H1 (cell line): ENCODE measurements around the gene DUSP18. TPM values are rescaled to one million over a fixed set of nuclear protein-coding genes. Genes with fewer than 3 reads are reported as not detected.

Experiments used
- CTCF ChIA-PET: fragments of 300-600 bp; sonication (Branson Sonifier 250); formaldehyde crosslinking; loops from one replicate; lab custom pipeline; 2021; ENCODE audit not compliant: partially characterized antibody; lab: Charles Lee
- POLR2A ChIA-PET: fragments of 300-600 bp; sonication (Branson Sonifier 250); formaldehyde crosslinking; loops from one replicate; lab custom pipeline; 2021; ENCODE audit warnings: inconsistent platforms; ENCODE audit not compliant: partially characterized antibody; lab: Charles Lee
- DNase-seq, 2 experiments: peaks; one replicate each; pipeline versions ENCODE4 v3.0.0 to v3.0.0-alpha.2; 2010 to 2022; ENCODE audit warnings: low spot score in 2 of 2, low read depth in 1 of 2, mixed read lengths in 1 of 2
- FAIRE-seq: peaks from 2 replicates; lab custom pipeline; 2011; peaks lifted over from hg19 to GRCh38; lab: Jason Lieb, UNC
- H2AFZ ChIP-seq: 2 replicates; pipeline ENCODE4 v1.8.1; 2012; ENCODE audit warnings: low read length, inconsistent platforms
- H2AK5ac ChIP-seq: 2 replicates; pipeline ENCODE4 v1.6.1; 2013; ENCODE audit warnings: low read depth, low read length
- H2BK120ac ChIP-seq: replicated peaks from 2 replicates; pipeline ENCODE3; 2013; ENCODE audit warnings: low read depth, low read length, inconsistent platforms
- H2BK12ac ChIP-seq: 2 replicates; pipeline ENCODE4 v1.6.1; 2013; ENCODE audit warnings: low read depth, low read length
- H2BK15ac ChIP-seq: 2 replicates; pipeline ENCODE4 v1.6.1; 2013; ENCODE audit warnings: low read length
- H2BK20ac ChIP-seq: 2 replicates; pipeline ENCODE4 v1.6.1; 2013; ENCODE audit warnings: low read length
- H2BK5ac ChIP-seq: 2 replicates; pipeline ENCODE4 v1.6.1; 2013; ENCODE audit warnings: low read depth, low read length
- H3K14ac ChIP-seq: 2 replicates; pipeline ENCODE4 v1.6.1; 2013; ENCODE audit warnings: inconsistent platforms; ENCODE audit not compliant: insufficient read length
- H3K18ac ChIP-seq: 2 replicates; pipeline ENCODE4 v1.6.1; 2013; ENCODE audit warnings: low read length; ENCODE audit errors: extremely low read depth
- H3K23ac ChIP-seq: 2 replicates; pipeline ENCODE4 v1.6.1; 2013; ENCODE audit warnings: inconsistent platforms; ENCODE audit not compliant: insufficient read length
- H3K23me2 ChIP-seq: 2 replicates; pipeline ENCODE4 v1.6.1; 2013; ENCODE audit warnings: low read depth, low read length
- H3K27ac ChIP-seq: 2 replicates; pipeline ENCODE4 v1.6.1; 2011; ENCODE audit warnings: low read depth, low read length, inconsistent platforms
- H3K27me3 ChIP-seq, 4 experiments: replicated peaks in 1 of 4; 1 replicate in 1 of 4; 2 replicates in 3 of 4; pipeline versions ENCODE4 v1.6.1 to v1.8.1; 2011 to 2013; ENCODE audit warnings: low read length in 3 of 4, mild to moderate bottlenecking in 3 of 4, inconsistent platforms in 2 of 4, mixed read lengths in 2 of 4, moderate library complexity in 1 of 4; ENCODE audit not compliant: control insufficient read depth in 3 of 4, insufficient read depth in 3 of 4; ENCODE audit errors: extremely low read depth in 1 of 4
- H3K36me3 ChIP-seq, 4 experiments: 2 replicates each; pipeline versions ENCODE4 v1.6.1 to v1.8.1; 2011 to 2013; ENCODE audit warnings: mild to moderate bottlenecking in 4 of 4, low read length in 3 of 4, moderate library complexity in 2 of 4, control low read depth in 1 of 4, inconsistent platforms in 1 of 4; ENCODE audit not compliant: insufficient read depth in 4 of 4, control insufficient read depth in 2 of 4
- H3K4ac ChIP-seq: replicated peaks from 2 replicates; pipeline ENCODE3; 2013; ENCODE audit warnings: low read length, low read depth, mixed read lengths, inconsistent platforms; ENCODE audit not compliant: insufficient read length
- H3K4me1 ChIP-seq, 4 experiments: replicated peaks in 1 of 4; 1 replicate in 1 of 4; 2 replicates in 3 of 4; pipeline versions ENCODE4 v1.6.1 to v1.8.1; 2011 to 2013; ENCODE audit warnings: low read length in 3 of 4, inconsistent platforms in 2 of 4, mixed read lengths in 1 of 4; ENCODE audit not compliant: insufficient read depth in 4 of 4, control insufficient read depth in 3 of 4
- H3K4me2 ChIP-seq, 2 experiments: 2 replicates each; pipeline versions ENCODE4 v1.6.1 to v1.8.1; 2011 to 2013; ENCODE audit warnings: low read depth in 2 of 2, low read length in 2 of 2, control low read depth in 1 of 2, inconsistent platforms in 1 of 2, mild to moderate bottlenecking in 1 of 2; ENCODE audit not compliant: insufficient read depth in 1 of 2
- H3K4me3 ChIP-seq, 4 experiments: fragments of 200-600, 300-600 bp in 1 of 4; sonication (generic), shearing (Covaris generic), sonication (Bioruptor Twin) in 1 of 4; 2 replicates each; pipeline versions ENCODE4 v1.5.1 to v1.8.1; 2011 to 2016; ENCODE audit warnings: low read length in 4 of 4, low read depth in 3 of 4, control low read depth in 2 of 4, inconsistent platforms in 2 of 4, mild to moderate bottlenecking in 2 of 4, mixed read lengths in 1 of 4, moderate library complexity in 1 of 4; ENCODE audit not compliant: insufficient read depth in 2 of 4; ENCODE audit errors: extremely low read depth in 1 of 4
- H3K56ac ChIP-seq: replicated peaks from 2 replicates; pipeline ENCODE3; 2013; ENCODE audit warnings: low read depth, mild to moderate bottlenecking, mixed read lengths, low read length, inconsistent platforms; ENCODE audit not compliant: insufficient read length
- H3K79me1 ChIP-seq: 2 replicates; pipeline ENCODE4 v1.6.1; 2013; ENCODE audit warnings: low read depth, low read length, control low read depth
- H3K79me2 ChIP-seq, 2 experiments: 2 replicates each; pipeline versions ENCODE4 v1.6.1 to v1.8.1; 2012 to 2013; ENCODE audit warnings: low read length in 2 of 2, mild to moderate bottlenecking in 2 of 2, inconsistent platforms in 1 of 2; ENCODE audit not compliant: insufficient read depth in 2 of 2, control insufficient read depth in 1 of 2
- H3K9ac ChIP-seq, 4 experiments: replicated peaks in 1 of 4; 1 replicate in 1 of 4; 2 replicates in 3 of 4; pipeline versions ENCODE4 v1.6.1 to v1.8.1; 2011 to 2013; ENCODE audit warnings: low read depth in 3 of 4, low read length in 3 of 4, control low read depth in 2 of 4, mild to moderate bottlenecking in 2 of 4, moderate library complexity in 2 of 4, inconsistent platforms in 1 of 4; ENCODE audit errors: extremely low read depth in 1 of 4
- H3K9me3 ChIP-seq, 2 experiments: 2 replicates each; pipeline versions ENCODE4 v1.6.1 to v1.8.1; 2012 to 2013; ENCODE audit warnings: mild to moderate bottlenecking in 2 of 2, moderate library complexity in 2 of 2, control low read depth in 1 of 2, inconsistent platforms in 1 of 2, low read depth in 1 of 2, low read length in 1 of 2, mixed read lengths in 1 of 2; ENCODE audit not compliant: insufficient read depth in 2 of 2
- H4K20me1 ChIP-seq, 2 experiments: replicated peaks in 1 of 2; 2 replicates each; pipeline versions ENCODE3 to v1.8.1; 2011 to 2013; ENCODE audit warnings: inconsistent platforms in 2 of 2, low read length in 2 of 2, mild to moderate bottlenecking in 1 of 2; ENCODE audit not compliant: insufficient read depth in 2 of 2, control insufficient read depth in 1 of 2
- H4K5ac ChIP-seq: 2 replicates; pipeline ENCODE4 v1.6.1; 2013; ENCODE audit warnings: low read length, low read depth, mixed read lengths, inconsistent platforms; ENCODE audit not compliant: insufficient read length
- H4K8ac ChIP-seq: 2 replicates; pipeline ENCODE4 v1.8.0; 2013; ENCODE audit warnings: mild to moderate bottlenecking, moderate library complexity, low read length, inconsistent platforms; ENCODE audit not compliant: insufficient read depth; ENCODE audit errors: extremely low read depth
- H4K91ac ChIP-seq: replicated peaks from 2 replicates; pipeline ENCODE3; 2013; ENCODE audit warnings: low read length, mixed read lengths, inconsistent platforms; ENCODE audit not compliant: insufficient read length
- CBX5 ChIP-seq: fragments of 300-800, 300-1000 bp; sonication (generic); IDR thresholded peaks from 2 replicates; pipeline ENCODE4 v1.7.1; 2016; ENCODE audit warnings: antibody characterized with exemption, low read length, low read depth
- GABPA ChIP-seq: IDR thresholded peaks from 2 replicates; pipeline ENCODE4 v1.6.1; 2011; ENCODE audit warnings: mild to moderate bottlenecking, low read length, moderate library complexity, borderline replicate concordance; ENCODE audit not compliant: insufficient read depth
- RBBP5 ChIP-seq: IDR thresholded peaks from 2 replicates; pipeline ENCODE4 v1.7.1; 2012; ENCODE audit warnings: low read depth, mild to moderate bottlenecking, inconsistent platforms, low read length, moderate library complexity, borderline replicate concordance
- RXRA ChIP-seq: IDR thresholded peaks from 2 replicates; pipeline ENCODE4 v1.6.1; 2011; ENCODE audit warnings: low read depth, mild to moderate bottlenecking, low read length, moderate library complexity; ENCODE audit not compliant: insufficient read depth
- WGBS, 2 experiments: shearing (Covaris generic) in 1 of 2; methylation state at CpG; one replicate each; pipeline versions ENCODE4 v1.1.6 to v1.1.7; 2013 to 2015; ENCODE audit warnings: low lambda C conversion rate in 2 of 2, mixed read lengths in 2 of 2, inconsistent platforms in 1 of 2, low coverage in 1 of 2, missing lambda C conversion rate in 1 of 2; ENCODE audit not compliant: insufficient replicate concordance in 2 of 2, insufficient coverage in 1 of 2, insufficient read length in 1 of 2; ENCODE audit errors: extremely low coverage in 1 of 2, missing lambda C conversion rate in 1 of 2; 5-methylcytosine and 5-hydroxymethylcytosine counted together
- polyA plus RNA-seq, 7 experiments: library from polyadenylated mRNA; depleted of rRNA in 3 of 7; stranded (reverse) in 5 of 7; unstranded in 2 of 7; fragments of >200 nt in 5 of 7; fragments of 200-250 nt in 2 of 7; gene quantifications; 1 replicate in 5 of 7; 2 replicates in 1 of 7; 4 replicates in 1 of 7; pipeline versions ENCODE4 v1.2.1 to v1.2.3, GENCODE V29; 2011 to 2013; ENCODE audit warnings: missing spikeins in 2 of 7, mixed read lengths in 2 of 7
- total RNA-seq: library from RNA; stranded (reverse); fragmentation: NEBNext Ultra II Directional; extraction: Animal tissue kit (Norgen Biotek cat#: 25700); gene quantifications from 2 replicates; pipeline ENCODE4 v1.2.1, GENCODE V29; 2021

Gene DUSP18
- total and polyA plus RNA-seq, 2 of the 8 experiments (the other 6 are each of a cell fraction or from before 2014, with no cell fraction given) = 2.6 to 7.3 TPM

DNA sequence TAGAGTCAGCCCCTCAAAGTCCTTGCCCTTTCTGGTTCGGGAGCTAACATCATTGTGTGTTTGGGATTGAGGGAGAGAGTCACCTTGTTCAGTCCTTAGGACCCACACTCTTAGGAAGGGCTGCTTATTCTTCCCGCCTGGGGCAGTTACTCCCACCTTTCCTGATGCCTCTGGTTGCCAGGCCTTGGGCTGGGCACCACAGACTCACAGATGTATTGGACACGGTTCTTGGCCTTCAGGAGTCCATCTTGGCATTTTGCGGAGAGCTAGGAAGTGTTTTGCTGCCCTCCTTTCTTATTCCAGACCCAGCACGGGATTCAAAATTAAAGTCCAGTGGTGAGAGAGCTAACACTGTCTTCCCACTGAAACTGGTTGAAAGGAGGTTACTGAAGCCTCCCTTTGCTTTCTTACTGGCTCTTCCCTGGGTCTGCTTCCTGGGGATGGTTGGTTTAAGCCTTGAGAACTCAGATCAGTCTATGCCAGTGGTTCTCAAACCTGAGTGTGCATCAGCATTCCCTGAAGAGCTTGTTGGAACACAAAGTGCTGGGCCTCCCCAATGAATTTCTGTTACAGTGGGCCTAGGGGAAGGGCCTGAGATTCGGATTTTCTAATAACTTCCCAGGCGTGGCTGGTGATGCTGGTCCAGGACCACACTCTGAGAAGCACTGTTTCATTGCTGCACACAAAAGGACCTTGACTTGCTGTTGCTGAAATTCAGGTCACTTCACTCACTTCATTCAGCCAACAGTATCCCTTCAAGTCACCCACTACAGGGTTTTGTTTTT lies 28.4 kb upstream of the DUSP18 start:
- Histone ChIP-seq H2BK20ac (no peak overlapping the region), H4K20me1 (peaks cover 0 to 5% of the 10 kb centered on the region in 2 experiments), H3K23me2 (peaks cover 13% of the 10 kb centered on the region; the same call in 1 of the 2 replicates), H4K5ac (no peak overlapping the region), H2BK12ac (no peak overlapping the region), H2BK15ac (peak overlapping the region; percentile 18), H2BK120ac (no peak overlapping the region), H2AFZ (no peak overlapping the region), H2AK5ac (no peak overlapping the region), H3K36me3 (no peaks in the 10 kb centered on the region), H3K27me3 (peaks cover 0 to 17% (median 14%) of the 10 kb centered on the region in 4 experiments; a peak in 6 of 7 replicates), H3K9ac (no peak overlapping the region), H3K4ac (no peak overlapping the region), H3K79me1 (no peaks in the 10 kb centered on the region), H3K23ac (no peak overlapping the region), H3K9me3 (no peaks in the 10 kb centered on the region), H3K4me3 (peak overlapping the region in 1 of 4 experiments; percentile 66; a peak in 2 of 8 replicates), H4K91ac (no peak overlapping the region), H3K18ac (no peak overlapping the region), H3K4me1 (peaks cover 0 to 6% (median 3%) of the 10 kb centered on the region in 4 experiments; a peak in 4 of 7 replicates), H3K56ac (no peak overlapping the region), H3K4me2 (peak overlapping the region; percentile 80 to 82; a peak in 2 of 4 replicates), H4K8ac (no peak overlapping the region; the same call in 1 of the 2 replicates), H2BK5ac (no peak overlapping the region), H3K79me2 (no peaks in the 10 kb centered on the region), H3K27ac (no peak overlapping the region), H3K14ac (no peak overlapping the region)
- DNase-seq = no peak
- CTCF ChIA-PET = interaction anchor here (2.1 to 3.0 kb wide), 2 partner anchors 9 to 60 kb away, joined by 6 to 16 read pairs; no protein-coding TSS in a partner anchor
- no peak for FAIRE-seq
- POLR2A ChIA-PET = interaction anchor here (1.3 to 2.2 kb wide), 2 partner anchors 13 to 61 kb away, joined by 4 to 8 read pairs; partner anchors contain the start of gene SLC35E4
- whole genome bisulfite sequencing, 2 experiments = 95% methylated on average over 7 of the region's 7 CpGs; no CpG with 5 or more reads in 1 of the 2 experiments
- TF ChIP-seq RBBP5 = no peak
- no peak for TF ChIP-seq RXRA
- no peak for TF ChIP-seq CBX5
- no peak for TF ChIP-seq GABPA
